GM21723 (cell line): ENCODE measurements around the gene TMEM97.
"Not testable (repeated sequence)": the region's sequence is repeated elsewhere in the genome, so short reads cannot be mapped to it uniquely, and the experiment has no call there.

Experiments used
- ATAC-seq: cut with Tn5 transposase; IDR thresholded peaks from one replicate; pipeline ENCODE4 v1.9.1; 2021; ENCODE audit warnings: mild to moderate bottlenecking, moderate library complexity; ENCODE audit not compliant: unreplicated experiment

The TMEM97 gene

DNA sequence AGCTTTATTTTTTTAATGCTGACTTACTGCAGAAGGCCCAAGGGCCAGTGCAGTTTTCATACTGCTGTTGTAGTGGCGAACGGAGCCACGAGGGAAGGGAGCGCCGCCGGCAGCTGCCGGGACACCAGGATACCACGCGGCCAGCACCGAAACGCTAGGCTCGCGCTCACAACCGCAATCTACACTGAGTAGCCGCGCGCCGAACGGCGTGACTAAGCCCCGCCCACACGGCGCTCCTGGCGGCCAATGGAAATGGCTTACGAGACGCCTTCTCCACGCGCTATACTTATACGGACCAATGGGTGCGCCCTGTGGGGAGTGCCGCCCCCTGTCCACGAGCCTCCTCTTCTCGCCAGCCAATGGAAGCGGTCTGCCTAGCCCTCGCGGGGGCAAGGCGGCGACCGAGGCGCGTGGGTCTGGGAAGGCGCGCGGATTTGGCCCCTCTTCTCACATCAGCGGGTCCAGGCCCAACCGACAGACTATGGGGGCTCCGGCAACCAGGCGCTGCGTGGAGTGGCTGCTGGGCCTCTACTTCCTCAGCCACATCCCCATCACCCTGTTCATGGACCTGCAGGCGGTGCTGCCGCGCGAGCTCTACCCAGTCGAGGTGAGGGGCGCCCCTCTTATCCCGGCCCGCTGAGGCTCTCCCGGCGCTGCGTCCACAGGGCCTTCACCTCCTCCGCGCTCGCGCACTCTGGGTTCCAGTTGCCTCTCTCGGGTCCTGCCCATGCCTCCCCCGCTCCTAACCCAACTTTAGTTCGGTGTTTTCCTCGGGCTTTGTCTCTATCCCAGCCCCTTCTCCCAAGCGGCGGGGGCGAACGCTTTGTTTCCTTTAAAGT is at the start of gene TMEM97:
Gene TMEM97 (plus strand): TSS at position 442 of the 839 bp plus-strand sequence. CDS start 40 bp downstream, at position 482.
- peak; percentile 93 for ATAC-seq

DNA sequence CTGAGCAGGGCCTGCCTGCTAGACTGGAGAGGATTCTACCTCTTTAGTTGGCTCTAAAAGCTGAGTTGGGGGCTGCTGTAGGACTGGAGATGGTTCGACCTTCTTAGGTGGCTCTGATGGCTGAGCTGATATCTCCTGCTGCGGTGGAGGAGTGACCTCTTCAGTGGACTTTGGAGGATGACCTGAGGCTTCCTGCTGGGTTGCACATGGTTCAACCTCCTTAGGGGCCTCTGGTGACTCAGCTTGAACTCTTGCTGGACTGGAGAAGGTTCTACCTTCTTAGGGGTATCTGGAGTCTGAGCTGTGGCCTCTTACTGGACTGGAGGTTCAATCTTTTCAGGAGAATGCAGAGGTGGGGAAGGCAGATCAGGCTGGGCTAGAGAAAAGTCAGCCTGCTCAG is 48.9 kb upstream of the TMEM97 start:
- no peak for ATAC-seq

DNA sequence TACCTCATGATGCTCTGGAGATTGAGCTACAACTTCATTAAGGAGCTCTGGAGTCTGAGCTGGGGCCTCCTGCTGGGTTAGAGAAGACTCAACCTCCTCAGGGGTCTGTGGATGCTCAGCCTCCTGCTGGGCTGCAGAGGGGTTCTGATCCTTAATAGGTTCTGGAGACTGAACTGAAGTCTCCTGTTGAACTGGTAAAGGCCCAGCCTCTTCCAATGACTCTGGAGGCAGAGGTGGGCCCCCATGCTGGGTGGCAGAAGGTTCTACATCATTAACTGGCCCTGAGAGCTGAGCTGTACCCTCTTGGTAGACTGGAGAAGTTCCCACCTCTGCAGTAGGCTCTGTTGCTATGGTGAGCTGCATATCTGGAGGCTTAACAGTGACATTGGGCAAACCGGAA is 48.1 kb upstream of the TMEM97 start:
- ATAC-seq: no peak

DNA sequence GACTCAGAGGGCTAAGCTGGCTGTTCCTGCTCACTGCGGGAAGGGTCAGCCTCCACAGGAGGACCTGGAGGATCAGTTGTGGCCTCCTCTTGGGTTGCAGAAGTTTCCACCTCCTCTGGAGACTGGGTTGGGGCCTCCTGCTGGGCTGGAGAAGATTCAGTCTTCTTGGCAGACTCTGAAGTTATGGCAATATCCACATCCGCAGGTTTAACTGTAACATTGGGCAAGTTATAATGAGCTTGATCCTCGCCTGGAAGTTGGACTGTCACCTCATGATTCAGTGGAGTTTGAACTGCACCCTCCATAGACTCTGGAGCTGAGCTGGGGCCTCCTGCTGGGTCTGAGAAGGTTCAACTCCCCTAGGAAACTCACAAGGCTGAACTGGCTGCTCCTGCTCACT is 47.6 kb upstream of the TMEM97 start:
- no peak for ATAC-seq

DNA sequence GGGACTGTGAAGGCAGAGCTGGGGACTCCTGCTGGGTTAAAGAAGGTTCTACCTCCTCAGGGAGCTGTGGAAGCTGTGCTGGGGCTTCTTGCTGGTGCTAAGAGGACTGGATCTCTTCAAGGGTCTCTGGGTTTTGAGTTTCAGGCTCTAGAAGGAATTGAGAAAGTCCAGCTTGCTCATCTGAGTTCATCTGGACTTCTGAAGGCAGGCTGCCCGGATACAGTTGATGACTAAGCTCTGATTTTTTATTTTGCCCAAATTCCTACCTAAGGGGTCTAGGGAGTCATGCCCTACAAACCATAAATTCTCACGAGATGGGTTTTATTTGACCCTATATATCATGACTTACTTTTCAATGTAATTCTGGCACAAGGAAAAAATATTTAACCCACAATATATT is 46.8 kb upstream of the TMEM97 start:
- no peak for ATAC-seq

DNA sequence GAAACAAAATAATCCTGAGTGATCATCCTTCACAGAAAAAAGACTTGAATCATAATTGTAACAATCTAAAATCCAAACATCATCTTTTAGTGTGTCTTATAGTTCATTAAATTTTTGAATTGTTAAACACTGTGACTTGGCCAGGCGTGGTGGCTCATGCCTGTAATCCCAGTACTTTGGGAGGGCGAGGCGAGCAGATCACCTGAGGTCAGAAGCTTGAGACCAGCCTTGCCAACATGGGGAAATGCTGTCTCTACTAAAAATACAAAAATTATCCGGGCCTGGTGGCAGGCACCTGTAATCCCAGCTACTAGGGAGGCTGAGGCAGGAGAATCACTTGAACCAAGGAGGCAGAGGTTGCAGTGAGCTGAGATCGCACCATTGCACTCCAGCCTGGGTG is 45.7 kb upstream of the TMEM97 start:
- not testable (repeated sequence) for ATAC-seq

DNA sequence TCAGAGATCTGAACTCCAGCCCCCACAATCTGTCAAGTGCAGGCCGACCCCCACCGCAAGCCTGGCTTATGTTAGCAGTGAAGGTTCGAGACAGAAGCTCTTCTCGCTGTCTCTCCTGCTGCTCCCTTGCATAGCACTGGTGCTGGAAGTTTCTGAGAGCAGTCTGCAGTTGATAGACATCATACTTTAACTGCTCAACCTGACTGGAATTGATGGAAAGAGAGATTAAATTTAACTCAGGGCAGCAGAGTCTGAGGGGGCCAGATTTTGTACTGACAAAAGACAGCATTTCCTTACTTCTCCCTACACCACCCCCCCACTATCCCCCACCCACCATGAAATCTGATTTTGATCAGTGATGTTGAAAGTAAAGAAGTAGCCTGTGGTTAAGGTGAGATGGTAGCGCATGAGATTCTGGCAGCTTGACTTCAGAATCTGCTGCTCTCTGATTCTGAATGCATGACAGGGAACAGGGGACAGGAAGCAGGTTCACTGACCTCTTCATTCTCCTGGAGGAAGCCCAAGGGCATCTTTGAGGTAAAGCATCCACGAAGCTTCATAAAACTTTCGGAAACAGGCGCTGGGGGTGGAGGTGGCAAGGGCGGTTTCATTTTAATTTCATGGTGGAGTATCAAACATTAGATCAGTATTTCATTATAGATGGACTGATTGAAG is 44.3 kb upstream of the TMEM97 start:
- no peak for ATAC-seq

DNA sequence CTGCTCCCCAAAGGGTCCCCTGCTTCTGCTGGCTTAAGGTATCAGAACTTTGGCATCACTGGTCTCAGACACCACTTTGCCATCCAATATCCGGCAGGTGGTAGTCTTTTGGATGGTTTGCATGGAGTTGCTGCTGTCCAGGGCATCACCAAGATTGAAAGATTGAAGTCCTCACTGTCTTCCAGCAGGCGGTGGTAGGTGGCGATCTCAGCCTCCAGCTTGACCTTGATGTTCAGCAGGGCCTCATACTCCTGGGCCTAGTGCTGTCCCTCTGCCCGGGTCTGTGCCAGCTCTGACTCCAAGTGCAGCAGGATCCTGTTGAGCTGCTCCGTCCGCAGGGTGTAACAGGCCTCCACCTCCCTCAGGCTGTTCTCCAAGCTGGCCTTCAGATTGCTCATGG is 43.0 kb upstream of the TMEM97 start:
- ATAC-seq: no peak

DNA sequence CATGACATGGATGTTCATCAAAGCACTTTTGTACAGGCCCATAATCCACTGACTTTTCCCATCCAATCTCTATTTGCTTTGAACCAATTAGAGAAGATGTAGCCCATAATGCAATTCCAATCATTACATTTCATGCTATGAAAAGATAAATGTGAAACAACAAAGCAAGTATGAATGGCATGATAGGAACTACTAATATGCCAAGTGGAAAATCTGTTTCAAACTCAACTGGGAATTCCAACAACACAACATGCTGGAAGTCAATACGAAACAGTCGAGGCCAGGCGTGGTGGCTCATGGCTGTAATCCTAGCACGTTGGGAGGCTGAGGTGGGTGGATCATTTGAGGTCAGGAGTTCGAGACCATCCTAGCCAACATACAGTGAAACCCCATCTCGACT is 39.6 kb upstream of the TMEM97 start:
- no peak for ATAC-seq

DNA sequence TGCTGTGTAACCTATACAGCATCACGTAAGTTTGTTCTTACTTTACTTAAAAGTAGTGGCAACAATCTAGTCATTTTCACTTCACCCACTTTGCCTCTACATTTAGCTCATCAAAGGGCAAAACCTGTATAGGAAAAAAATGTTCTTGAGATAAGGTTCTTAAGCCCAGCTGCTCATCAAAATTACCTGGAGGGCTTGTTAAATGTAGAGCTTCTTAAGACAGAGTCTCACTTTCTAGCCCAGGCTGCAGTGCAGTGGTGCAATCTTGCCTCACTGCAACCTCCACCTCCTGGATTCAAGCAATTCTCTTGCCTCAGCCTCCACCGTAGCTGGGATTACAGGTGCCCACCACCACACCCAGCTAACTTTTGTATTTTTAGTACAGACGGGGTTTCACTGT is 38.2 kb upstream of the TMEM97 start:
- ATAC-seq: no peak

DNA sequence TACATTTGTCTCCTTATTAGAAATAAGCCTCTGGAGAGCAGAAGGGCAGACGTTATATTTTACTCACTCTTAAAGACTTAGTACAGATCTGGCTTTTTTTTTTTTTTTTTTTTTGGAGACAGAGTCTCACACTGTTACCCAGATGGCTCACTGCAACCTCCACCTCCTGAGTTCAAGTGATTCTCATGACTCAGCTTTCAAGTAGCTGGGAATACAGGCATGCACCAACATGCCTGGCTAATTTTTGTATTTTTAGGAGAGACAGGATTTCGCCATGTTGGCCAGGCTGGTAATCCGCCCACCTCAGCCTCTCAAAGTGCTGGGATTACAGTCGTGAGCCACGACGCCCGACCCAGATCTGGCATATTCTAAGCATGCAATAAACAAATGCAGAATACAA is 36.4 kb upstream of the TMEM97 start:
- ATAC-seq: no peak

DNA sequence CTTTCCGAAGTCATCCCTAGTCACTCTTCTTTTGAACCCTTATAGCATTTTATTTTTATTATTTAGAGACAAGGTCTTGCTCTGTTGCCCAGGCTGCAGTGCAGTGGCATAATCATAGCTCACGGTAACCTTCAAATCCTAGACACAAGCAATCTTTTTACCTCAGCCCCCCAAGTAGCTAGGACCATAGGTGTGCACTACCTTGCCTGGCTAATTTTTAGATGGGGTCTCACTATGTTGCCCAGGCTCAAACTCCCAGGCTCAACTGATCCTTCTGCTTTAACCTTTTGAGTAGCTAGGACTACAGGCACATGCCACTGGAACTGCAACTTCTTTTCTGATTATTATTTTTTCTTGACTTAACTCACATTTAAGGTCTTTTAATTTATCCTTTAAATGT is 33.0 kb upstream of the TMEM97 start:
- no peak for ATAC-seq

DNA sequence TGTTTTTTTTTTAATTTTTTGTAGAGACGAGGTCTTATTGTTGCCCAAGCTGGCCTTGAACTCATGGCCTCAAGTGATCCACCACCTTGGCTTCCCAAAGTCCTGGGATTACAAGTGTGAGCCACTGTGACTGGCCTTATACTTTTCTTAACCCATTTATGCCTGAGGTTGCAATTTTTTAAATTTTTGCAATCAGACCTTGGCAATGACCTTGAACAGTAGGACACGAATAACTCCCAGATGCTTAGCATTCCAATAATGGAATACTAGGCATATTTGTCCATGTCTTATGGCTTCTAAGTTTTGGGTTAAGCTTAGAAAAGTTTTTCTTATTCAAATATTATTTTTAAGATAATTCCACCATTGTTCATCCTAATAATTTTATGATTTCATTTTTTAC is 28.3 kb upstream of the TMEM97 start:
- no peak for ATAC-seq

DNA sequence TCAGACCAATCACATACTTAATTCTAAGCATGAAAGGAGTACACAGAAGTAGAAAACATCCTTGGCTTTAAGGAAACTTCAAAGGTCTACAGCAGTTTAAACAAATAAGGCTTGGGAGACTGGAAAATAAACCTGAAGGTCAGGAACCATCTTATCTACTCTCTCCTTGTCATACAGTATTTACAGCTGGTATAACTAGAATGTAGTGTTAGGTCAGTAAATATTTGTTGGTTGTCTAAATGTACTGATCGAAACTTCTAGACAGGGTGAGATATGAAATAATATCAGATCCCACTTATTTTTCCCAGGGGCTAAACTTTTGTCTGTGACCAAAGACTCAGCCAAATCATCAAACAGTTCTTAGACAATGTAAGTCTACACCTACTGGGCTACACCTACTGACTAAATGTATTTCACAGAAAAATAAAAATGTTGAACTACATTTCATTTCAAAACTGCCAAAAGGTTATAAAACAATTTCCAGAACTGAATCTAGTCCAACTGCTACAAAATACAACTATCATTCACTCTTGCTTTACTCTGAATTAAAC is 27.1 kb upstream of the TMEM97 start:
- no peak for ATAC-seq

DNA sequence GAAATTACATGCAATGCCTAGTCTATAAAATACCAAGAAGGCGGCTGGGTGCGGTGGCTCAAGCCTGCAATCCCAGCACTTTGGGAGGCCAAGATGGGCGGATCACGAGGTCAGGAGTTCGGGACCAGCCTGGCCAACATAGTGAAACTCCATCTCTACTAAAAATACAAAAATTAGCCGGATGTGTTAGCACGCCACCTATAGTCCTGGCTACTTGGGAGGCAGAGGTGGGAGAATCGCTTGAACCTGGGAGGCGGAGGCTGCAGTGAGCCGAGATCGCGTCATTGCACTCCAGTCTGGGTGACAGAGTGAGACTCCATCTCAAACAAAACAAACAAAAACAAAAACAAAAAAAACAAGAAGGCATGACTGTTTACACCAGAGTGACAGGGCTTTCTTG is 26.1 kb upstream of the TMEM97 start:
- not testable (repeated sequence) for ATAC-seq

DNA sequence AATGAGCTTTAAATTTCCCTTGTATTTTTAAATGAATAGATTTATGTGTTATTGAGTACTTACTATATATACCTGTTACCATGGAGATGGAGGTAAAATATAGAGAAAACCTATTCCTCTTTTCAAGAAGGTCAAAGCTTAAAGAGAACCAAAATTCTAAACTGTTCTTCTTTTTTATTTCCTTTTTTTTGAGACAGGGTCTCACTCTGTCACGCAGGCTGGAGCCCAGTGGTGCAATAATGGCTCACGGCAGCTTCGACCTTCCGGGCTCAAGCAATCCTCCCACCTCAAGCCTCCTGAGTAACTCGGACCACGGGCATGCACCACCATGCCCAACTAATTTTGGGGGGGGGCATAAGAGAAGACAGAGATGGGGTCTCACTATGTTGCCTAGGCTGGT is 25.0 kb upstream of the TMEM97 start:
- no peak for ATAC-seq

DNA sequence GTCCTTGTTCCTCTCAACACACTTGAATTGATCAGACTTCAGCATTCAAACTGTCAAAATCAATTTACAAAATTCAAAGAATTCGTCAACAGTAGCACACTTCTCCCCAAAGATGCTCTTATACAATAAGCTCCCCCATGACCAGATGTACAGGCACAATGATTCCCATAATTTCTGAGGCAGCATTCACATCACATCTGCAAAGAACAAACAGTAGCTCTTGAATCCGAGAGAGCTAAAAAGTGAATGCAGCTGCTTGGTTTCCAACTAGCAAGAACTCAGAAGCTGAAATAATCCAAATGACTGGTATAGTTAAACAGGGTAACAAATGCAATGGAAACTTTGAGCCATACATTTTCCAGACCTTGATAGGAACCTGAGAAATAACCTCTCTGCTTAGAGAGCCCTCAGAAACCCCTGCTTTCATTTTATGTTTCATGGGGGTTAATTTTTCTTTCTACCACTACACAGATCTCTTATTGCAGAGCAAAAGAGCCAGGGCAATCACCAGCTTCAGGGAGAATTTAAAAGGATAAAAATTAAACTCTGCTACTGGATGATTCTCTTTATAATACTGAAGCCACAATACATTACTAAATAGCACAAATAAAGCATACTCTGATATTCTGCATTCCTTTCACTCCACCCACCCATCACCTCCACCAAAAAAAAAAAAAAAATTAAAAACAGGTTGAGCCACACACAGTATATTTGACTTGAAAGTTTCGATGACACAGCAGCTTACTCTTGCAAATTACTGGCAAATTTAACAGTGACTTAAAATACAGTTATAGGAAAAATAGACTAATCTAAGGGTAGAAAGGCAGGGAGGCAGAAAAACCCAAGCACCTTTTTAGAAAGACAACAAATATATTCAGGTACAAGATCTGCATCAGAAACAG is 23.1 kb upstream of the TMEM97 start:
- ATAC-seq: no peak

DNA sequence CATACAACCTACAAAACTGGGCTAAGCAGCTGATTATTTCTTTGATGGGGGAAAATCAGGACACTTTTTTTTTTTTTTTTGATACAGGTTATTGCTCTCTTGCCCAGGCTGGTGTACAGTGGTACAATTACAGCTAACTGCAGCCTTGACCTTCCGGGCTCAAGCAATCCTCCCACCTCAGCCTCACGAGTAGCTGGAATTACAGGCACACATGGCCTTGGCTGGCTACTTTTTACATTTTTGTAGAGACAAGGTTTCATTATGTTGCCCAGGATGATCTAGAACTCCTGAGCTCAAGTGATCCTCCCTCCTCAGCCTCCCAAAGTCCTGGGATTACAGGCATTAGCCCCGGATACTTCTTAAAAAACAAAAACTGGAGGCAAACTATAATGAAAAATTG is 20.6 kb upstream of the TMEM97 start:
- no peak for ATAC-seq

DNA sequence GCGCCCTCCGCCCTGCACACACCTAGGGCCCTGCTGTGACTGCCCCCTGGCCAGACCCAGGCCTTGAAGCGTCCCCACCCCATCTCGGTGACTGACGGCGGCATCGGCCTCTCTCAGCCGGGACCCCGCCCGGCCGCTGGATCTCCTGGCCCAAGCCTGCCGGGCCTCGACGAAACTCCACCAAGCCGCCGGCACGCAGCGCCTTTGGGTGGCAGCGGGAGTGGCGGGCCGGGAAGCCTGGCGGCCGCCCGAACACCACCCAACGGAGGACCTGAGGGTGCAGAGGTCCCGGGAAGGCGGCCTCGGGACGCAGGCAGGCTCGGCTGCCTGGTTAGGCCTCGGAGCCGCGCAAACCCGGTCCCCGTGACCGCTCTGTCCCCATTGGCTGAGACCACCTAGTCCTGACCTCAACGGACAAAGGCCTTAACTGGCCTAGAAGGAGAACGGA is 12.0 kb upstream of the TMEM97 start:
- no peak for ATAC-seq

DNA sequence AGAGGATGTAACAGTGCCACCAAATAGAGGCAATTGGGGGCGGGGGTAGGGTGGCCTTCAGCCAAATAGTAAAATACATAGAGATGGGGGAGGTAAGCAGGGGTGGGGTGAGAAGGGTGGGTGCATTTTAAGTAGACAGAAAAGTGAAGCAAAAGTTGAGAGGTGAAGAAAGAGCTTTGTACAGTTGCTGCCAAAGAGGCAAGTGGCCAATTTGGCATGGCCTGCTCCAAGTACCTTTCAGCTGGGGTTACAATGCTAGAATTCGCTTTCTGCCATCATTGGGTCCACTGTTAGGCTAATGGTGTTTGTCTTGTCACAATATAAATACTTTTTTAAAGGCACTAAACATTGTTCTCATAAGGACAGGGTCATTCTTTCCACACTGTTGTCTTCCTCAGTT is 5.2 kb upstream of the TMEM97 start:
- ATAC-seq: no peak
